ENCODE measurements around the gene BLOC1S2.
"Not testable (repeated sequence)": the region's sequence is repeated elsewhere in the genome, so short reads cannot be mapped to it uniquely, and the experiment has no call there.

The BLOC1S2 gene

GRCh38 chr10:100286051-100287033, at the start of gene BLOC1S2:
Gene BLOC1S2, minus strand, starts transcription at chr10:100286680. Its CDS starts 21 bp downstream, at chr10:100286659.
- peak; percentile 96 for DNase-seq

- no peak for DNase-seq
Measured at GRCh38 chr10:100334762-100335161, 48.3 kb upstream of the BLOC1S2 start.

GRCh38 chr10:100333661-100334440, 47.4 kb upstream of the BLOC1S2 start:
- no peak for DNase-seq

GRCh38 chr10:100333106-100333505, 46.6 kb upstream of the BLOC1S2 start:
- no peak for DNase-seq

- no peak for DNase-seq
Measured at GRCh38 chr10:100330079-100330478, 43.6 kb upstream of the BLOC1S2 start, which contains the start of gene PKD2L1. Gene PKD2L1, minus strand, starts transcription at chr10:100330228. Its CDS starts 125 bp downstream, at chr10:100330103.

- no peak for DNase-seq
Measured at GRCh38 chr10:100328198-100328597, 41.7 kb upstream of the BLOC1S2 start.

- no peak for DNase-seq
Measured at GRCh38 chr10:100327718-100328009, 41.2 kb upstream of the BLOC1S2 start.

- no peak for DNase-seq
Measured at GRCh38 chr10:100327007-100327717, 40.7 kb upstream of the BLOC1S2 start.

GRCh38 chr10:100325158-100325557, 38.7 kb upstream of the BLOC1S2 start:
- DNase-seq, result no peak

- DNase-seq, result no peak
Measured at GRCh38 chr10:100319707-100320402, 33.4 kb upstream of the BLOC1S2 start.

- DNase-seq, result no peak
Measured at GRCh38 chr10:100318207-100318606, 31.7 kb upstream of the BLOC1S2 start.

- no peak for DNase-seq
Measured at GRCh38 chr10:100315615-100316014, 29.1 kb upstream of the BLOC1S2 start.

- no peak for DNase-seq
Measured at GRCh38 chr10:100311298-100311697, 24.8 kb upstream of the BLOC1S2 start.

GRCh38 chr10:100307684-100308083, 21.2 kb upstream of the BLOC1S2 start:
- DNase-seq, result no peak

GRCh38 chr10:100306861-100307260, 20.4 kb upstream of the BLOC1S2 start:
- no peak for DNase-seq

GRCh38 chr10:100304414-100304813, 17.9 kb upstream of the BLOC1S2 start:
- no peak for DNase-seq

GRCh38 chr10:100303724-100304319, 17.3 kb upstream of the BLOC1S2 start:
- DNase-seq, result no peak

GRCh38 chr10:100301123-100301522, 14.6 kb upstream of the BLOC1S2 start:
- not testable (repeated sequence) for DNase-seq

- no peak for DNase-seq
Measured at GRCh38 chr10:100297242-100297641, 10.8 kb upstream of the BLOC1S2 start.

- no peak for DNase-seq
Measured at GRCh38 chr10:100293066-100293465, 6.6 kb upstream of the BLOC1S2 start.

- DNase-seq, result not testable (repeated sequence)
Measured at GRCh38 chr10:100292300-100292699, 5.8 kb upstream of the BLOC1S2 start.

- no peak for DNase-seq
Measured at GRCh38 chr10:100291356-100291755, 4.9 kb upstream of the BLOC1S2 start.

Measured in activated effector memory CD4-positive, alpha-beta T cell treated with anti-CD3 and anti-CD28 coated beads, Interleukin-2, amount 50 U/mL, for 16 hours (primary cell).